ENCODE results near the gene GPC1. TPM values are rescaled to one million over a fixed set of nuclear protein-coding genes. Genes with fewer than 3 reads are reported as not detected.

Gene GPC1
- total and polyA plus RNA-seq, 2 experiments from 2014 or later: 9.0 to 46.2 TPM

DNA sequence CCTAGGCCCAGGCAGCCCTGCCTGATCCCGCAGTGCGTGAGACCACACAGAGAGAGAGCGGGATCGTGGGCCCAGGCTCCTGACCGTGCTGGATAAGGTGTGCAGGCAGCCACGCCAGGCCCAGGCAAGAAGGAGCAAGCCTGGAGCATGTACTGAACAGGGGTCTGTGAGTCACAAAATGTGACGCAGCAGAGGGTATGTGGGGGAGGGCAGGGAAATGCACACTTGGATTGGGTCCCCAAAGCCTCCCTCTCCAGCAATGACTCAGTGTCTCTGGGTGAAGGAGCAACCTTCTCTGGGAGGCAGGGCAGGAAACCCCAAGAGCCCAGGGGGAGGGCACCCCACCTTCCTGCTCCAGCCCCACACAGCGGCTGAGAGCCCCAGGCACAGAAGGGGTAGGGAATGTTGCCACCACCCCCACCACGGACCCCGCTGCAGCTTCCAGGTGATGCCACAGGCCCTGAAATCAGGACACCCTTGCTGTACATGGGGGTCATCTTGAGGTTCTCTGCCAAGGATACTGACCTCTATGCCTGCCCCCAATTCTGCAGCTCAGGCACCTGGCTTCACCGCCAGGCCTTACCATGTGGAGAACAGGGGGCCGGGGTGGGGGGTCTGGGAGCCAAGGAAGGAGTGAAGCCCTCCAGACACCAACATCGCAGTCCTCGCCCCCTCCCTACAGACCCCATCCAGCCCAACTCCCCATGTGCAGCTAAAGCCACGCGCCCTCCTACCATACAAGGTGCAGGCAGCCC is 1.3 kb upstream of the GPC1 start:
- Histone ChIP-seq H3K4me1 (ENCODE audit: insufficient read depth) (peaks cover 8% of the 10 kb centered on the region; the same call in 1 of the 2 replicates), H4K20me1 (replicated peaks; ENCODE audit: insufficient read depth) (peaks cover 7% of the 10 kb centered on the region), H3K27me3 (ENCODE audit: insufficient read depth) (peaks cover 19% of the 10 kb centered on the region), H2AFZ (no peak overlapping the region; the same call in 1 of the 2 replicates), H3K79me2 (replicated peaks; ENCODE audit: insufficient read depth) (peaks cover 8% of the 10 kb centered on the region; the same call in 1 of the 2 replicates), H3K4me2 (peak overlapping the region; percentile 98), H3K9me2 (ENCODE audit: insufficient read depth) (no peaks in the 10 kb centered on the region), H3K36me3 (ENCODE audit: insufficient read depth) (no peaks in the 10 kb centered on the region), H3K27ac (ENCODE audit: low read depth) (no peak overlapping the region), H3K4me3 (peak overlapping the region; percentile 94), H3F3A (replicated peaks; ENCODE audit: low read depth) (0 out of 2 replicates have a peak, but pooled peaks cover 2% of the 10 kb centered on the region)
- ATAC-seq: no peak
- Mint-ChIP-seq H3K4me3 (peak overlapping the region; percentile 87), H3K4me1 (peaks cover 6% of the 10 kb centered on the region; the same call in 2 of the 3 replicates), H3K27me3 (ENCODE audit: insufficient read depth, low read depth, poor library complexity) (peaks cover 24% of the 10 kb centered on the region), H3K9me3 (peaks cover under 1% of the 10 kb centered on the region; the same call in 1 of the 3 replicates), H3K36me3 (ENCODE audit: low read depth) (no peaks in the 10 kb centered on the region), H3K27ac (no peak overlapping the region)
- DNase-seq (ENCODE audit: low spot score): no peak
- TF ChIP-seq JUNB (IDR thresholded peaks at IDR 0.05; ENCODE audit: unreplicated experiment) (no peak), STAT1 (IDR thresholded peaks at IDR 0.05; ENCODE audit: unreplicated experiment) (no peak), EZH2phosphoT487 (IDR thresholded peaks at IDR 0.05; ENCODE audit: unreplicated experiment) (no peak), EZH2 (IDR thresholded peaks at IDR 0.05; ENCODE audit: low read depth, unreplicated experiment) (no peak), POLR2AphosphoS5 (IDR thresholded peaks at IDR 0.05; ENCODE audit: low read depth) (no peak), CREB1 (CRISPR knock-in tag; IDR thresholded peaks at IDR 0.05; ENCODE audit: low read depth) (no peak), NANOG (IDR thresholded peaks at IDR 0.05; ENCODE audit: borderline replicate concordance) (no peak), ZNF114 (CRISPR knock-in tag; IDR thresholded peaks at IDR 0.05) (no peak), ZNF331 (CRISPR knock-in tag; IDR thresholded peaks at IDR 0.05; ENCODE audit: low read depth) (no peak)
- TF ChIP-seq, protein P1, sequence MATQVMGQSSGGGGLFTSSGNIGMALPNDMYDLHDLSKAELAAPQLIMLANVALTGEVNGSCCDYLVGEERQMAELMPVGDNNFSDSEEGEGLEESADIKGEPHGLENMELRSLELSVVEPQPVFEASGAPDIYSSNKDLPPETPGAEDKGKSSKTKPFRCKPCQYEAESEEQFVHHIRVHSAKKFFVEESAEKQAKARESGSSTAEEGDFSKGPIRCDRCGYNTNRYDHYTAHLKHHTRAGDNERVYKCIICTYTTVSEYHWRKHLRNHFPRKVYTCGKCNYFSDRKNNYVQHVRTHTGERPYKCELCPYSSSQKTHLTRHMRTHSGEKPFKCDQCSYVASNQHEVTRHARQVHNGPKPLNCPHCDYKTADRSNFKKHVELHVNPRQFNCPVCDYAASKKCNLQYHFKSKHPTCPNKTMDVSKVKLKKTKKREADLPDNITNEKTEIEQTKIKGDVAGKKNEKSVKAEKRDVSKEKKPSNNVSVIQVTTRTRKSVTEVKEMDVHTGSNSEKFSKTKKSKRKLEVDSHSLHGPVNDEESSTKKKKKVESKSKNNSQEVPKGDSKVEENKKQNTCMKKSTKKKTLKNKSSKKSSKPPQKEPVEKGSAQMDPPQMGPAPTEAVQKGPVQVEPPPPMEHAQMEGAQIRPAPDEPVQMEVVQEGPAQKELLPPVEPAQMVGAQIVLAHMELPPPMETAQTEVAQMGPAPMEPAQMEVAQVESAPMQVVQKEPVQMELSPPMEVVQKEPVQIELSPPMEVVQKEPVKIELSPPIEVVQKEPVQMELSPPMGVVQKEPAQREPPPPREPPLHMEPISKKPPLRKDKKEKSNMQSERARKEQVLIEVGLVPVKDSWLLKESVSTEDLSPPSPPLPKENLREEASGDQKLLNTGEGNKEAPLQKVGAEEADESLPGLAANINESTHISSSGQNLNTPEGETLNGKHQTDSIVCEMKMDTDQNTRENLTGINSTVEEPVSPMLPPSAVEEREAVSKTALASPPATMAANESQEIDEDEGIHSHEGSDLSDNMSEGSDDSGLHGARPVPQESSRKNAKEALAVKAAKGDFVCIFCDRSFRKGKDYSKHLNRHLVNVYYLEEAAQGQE (IDR thresholded peaks at IDR 0.05; ENCODE audit: unreplicated experiment): no peak
- TF ChIP-seq, protein P2, sequence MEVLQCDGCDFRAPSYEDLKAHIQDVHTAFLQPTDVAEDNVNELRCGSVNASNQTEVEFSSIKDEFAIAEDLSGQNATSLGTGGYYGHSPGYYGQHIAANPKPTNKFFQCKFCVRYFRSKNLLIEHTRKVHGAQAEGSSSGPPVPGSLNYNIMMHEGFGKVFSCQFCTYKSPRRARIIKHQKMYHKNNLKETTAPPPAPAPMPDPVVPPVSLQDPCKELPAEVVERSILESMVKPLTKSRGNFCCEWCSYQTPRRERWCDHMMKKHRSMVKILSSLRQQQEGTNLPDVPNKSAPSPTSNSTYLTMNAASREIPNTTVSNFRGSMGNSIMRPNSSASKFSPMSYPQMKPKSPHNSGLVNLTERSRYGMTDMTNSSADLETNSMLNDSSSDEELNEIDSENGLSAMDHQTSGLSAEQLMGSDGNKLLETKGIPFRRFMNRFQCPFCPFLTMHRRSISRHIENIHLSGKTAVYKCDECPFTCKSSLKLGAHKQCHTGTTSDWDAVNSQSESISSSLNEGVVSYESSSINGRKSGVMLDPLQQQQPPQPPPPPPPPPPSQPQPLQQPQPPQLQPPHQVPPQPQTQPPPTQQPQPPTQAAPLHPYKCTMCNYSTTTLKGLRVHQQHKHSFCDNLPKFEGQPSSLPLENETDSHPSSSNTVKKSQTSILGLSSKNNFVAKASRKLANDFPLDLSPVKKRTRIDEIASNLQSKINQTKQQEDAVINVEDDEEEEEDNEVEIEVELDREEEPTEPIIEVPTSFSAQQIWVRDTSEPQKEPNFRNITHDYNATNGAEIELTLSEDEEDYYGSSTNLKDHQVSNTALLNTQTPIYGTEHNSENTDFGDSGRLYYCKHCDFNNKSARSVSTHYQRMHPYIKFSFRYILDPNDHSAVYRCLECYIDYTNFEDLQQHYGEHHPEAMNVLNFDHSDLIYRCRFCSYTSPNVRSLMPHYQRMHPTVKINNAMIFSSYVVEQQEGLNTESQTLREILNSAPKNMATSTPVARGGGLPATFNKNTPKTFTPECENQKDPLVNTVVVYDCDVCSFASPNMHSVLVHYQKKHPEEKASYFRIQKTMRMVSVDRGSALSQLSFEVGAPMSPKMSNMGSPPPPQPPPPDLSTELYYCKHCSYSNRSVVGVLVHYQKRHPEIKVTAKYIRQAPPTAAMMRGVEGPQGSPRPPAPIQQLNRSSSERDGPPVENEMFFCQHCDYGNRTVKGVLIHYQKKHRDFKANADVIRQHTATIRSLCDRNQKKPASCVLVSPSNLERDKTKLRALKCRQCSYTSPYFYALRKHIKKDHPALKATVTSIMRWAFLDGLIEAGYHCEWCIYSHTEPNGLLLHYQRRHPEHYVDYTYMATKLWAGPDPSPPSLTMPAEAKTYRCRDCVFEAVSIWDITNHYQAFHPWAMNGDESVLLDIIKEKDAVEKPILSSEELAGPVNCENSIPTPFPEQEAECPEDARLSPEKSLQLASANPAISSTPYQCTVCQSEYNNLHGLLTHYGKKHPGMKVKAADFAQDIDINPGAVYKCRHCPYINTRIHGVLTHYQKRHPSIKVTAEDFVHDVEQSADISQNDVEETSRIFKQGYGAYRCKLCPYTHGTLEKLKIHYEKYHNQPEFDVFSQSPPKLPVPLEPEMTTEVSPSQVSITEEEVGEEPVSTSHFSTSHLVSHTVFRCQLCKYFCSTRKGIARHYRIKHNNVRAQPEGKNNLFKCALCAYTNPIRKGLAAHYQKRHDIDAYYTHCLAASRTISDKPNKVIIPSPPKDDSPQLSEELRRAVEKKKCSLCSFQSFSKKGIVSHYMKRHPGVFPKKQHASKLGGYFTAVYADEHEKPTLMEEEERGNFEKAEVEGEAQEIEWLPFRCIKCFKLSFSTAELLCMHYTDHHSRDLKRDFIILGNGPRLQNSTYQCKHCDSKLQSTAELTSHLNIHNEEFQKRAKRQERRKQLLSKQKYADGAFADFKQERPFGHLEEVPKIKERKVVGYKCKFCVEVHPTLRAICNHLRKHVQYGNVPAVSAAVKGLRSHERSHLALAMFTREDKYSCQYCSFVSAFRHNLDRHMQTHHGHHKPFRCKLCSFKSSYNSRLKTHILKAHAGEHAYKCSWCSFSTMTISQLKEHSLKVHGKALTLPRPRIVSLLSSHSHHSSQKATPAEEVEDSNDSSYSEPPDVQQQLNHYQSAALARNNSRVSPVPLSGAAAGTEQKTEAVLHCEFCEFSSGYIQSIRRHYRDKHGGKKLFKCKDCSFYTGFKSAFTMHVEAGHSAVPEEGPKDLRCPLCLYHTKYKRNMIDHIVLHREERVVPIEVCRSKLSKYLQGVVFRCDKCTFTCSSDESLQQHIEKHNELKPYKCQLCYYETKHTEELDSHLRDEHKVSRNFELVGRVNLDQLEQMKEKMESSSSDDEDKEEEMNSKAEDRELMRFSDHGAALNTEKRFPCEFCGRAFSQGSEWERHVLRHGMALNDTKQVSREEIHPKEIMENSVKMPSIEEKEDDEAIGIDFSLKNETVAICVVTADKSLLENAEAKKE (CRISPR knock-in tag; IDR thresholded peaks at IDR 0.05): no peak
- TF ChIP-seq, protein P3, sequence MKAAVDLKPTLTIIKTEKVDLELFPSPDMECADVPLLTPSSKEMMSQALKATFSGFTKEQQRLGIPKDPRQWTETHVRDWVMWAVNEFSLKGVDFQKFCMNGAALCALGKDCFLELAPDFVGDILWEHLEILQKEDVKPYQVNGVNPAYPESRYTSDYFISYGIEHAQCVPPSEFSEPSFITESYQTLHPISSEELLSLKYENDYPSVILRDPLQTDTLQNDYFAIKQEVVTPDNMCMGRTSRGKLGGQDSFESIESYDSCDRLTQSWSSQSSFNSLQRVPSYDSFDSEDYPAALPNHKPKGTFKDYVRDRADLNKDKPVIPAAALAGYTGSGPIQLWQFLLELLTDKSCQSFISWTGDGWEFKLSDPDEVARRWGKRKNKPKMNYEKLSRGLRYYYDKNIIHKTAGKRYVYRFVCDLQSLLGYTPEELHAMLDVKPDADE (IDR thresholded peaks at IDR 0.05): no peak
- TF ChIP-seq, protein P4, sequence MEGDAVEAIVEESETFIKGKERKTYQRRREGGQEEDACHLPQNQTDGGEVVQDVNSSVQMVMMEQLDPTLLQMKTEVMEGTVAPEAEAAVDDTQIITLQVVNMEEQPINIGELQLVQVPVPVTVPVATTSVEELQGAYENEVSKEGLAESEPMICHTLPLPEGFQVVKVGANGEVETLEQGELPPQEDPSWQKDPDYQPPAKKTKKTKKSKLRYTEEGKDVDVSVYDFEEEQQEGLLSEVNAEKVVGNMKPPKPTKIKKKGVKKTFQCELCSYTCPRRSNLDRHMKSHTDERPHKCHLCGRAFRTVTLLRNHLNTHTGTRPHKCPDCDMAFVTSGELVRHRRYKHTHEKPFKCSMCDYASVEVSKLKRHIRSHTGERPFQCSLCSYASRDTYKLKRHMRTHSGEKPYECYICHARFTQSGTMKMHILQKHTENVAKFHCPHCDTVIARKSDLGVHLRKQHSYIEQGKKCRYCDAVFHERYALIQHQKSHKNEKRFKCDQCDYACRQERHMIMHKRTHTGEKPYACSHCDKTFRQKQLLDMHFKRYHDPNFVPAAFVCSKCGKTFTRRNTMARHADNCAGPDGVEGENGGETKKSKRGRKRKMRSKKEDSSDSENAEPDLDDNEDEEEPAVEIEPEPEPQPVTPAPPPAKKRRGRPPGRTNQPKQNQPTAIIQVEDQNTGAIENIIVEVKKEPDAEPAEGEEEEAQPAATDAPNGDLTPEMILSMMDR (conservative IDR thresholded peaks at IDR 0.05; ENCODE audit: low read depth in 2 of 2): no peak
